Measurements from ENCODE around the gene ERC2.

Gene ERC2

GRCh38 chr3:56468184-56469106, at the start of gene ERC2:
Gene ERC2, minus strand, starts transcription at chr3:56468467.
- DNase-seq = no peak

- no peak for DNase-seq
Observed at GRCh38 chr3:56502738-56503137, 34.5 kb upstream of the ERC2 start.

DNA sequence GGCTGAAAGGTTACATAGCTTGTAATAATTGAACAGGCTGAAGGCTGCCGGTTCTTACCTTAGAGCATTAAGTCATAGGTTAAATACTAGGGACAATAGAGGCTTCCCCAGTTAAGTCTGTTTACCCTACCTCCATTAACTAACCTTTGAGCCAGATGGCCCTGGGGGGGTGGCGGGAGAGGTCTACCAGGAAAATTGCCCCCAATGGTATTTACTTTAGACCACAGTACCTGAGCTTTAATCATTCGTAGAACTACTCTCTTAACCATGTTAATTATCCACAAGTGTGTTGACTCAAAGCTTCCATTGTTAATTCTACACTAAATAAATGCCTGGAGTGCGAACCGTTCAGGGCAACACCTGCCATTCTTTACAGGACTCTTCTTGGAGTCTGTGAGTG, 28.1 kb upstream of the ERC2 start:
- peak; percentile 2 for DNase-seq

GRCh38 chr3:56494679-56495322, 26.5 kb upstream of the ERC2 start:
- DNase-seq = peak; percentile 36

DNA sequence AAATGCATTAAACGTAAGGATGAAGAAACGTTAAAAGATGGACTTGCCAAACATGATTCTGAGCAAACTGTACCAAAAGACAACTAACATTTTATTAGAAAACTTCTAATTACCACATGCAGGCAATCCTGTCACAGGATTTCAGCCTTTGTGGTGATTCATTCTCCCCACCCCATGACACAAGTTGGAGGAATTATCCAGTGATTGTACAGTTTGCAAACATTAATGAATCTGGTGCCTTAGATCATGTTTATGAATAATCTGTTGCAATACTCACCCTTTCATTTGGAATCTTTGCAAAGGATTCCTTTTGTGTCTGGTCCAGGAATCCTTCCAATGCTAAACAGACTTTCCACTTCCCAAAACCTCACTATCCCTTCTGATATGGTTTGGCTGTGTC, 23.3 kb upstream of the ERC2 start:
- no peak for DNase-seq

DNA sequence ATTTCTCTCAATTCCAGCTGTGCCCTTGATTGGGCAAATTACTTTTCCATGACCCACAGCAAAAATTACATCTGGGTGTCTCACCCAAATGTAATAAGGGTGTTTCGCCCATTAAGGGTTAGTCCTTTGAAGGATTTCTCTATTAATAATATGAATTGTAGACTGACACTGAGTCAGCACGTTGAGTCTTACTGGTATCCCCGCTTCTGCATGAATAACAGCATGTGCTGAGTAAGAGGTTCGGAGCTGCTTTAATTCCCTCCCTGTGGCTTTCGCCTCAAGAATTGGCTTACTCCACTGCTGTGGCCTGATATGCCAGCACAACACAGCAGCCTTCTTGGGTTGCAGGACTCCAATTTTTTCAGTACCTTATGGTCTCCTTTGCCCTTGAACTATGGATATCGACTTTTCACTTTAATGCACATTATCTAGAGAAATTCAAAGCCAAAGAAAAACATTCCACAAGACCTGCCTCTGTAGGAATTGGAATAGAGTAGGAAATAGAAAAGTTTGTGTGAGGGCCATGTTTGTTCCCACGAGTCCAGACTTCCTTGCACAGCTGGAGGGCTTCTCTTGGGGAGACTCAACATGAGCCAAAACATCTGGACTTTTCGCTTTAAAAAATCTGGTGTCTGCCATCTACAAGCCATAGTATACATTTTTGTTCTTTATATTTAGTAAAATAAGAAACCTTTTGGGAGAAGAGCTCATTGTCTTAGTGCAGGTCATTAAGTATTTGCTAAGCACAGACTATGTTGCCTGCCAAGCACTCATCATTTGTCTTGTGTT, 20.7 kb upstream of the ERC2 start:
- DNase-seq = no peak

DNA sequence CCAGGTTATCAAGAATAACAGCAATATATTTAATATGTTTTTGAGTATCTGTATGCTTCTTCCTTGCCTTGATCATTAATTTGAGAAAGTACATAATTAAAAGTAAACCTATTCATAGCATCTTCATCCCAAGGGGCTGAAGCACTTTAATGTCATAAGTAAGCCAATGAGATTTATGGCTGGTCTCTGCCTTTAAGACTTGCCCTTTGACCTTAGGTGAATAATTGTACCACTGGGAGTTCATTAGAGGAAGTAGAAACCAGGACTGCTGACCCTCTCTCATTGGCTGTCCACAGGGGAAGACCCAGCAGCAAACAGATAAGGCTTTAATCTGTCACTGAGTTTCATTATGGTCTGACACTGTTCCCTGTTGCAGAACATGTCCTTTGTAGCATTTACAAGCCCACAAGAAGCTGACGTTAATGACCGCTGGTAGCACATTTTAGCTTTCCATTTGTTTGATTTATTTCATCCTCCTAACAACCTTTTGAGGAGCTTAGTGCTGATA, 16.3 kb upstream of the ERC2 start:
- DNase-seq = no peak

DNA sequence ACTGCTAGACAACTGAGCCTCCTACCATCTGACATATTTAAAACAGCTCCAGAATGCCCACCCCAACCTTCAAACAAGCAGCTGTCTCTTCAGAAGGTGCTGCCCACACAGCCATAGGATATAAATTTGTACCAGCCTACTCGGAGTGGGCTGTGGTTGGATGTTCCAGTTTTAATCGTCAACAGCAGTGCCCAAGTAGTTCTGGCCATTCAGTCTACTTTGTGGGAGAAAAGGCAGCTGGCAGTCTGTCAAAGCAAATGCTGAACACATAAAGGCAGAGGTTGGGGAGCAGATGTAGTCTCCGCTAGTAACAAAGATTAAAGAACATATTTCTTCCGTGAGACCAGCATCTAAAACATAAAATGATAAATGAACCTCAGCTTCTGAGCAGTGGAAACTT, 15.9 kb upstream of the ERC2 start:
- DNase-seq = no peak

DNA sequence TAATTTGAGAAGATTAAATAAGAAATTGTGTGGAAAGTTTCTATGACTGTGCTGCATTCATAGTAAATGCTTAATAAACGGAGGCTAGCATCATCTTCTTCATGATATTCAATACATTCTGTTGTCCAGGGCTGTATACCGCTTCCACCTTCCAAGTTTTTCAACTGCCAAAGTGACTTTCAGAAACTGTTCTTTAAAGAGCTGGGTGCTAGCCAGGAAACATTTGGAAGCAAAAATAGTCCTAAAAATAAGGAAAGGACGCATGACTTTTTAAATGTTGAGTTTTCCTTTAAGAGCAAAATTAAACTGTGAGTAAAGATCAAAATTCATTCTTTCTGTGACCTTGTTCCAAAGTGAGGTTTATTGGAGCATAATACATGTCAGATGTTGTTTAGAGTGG, 9.4 kb upstream of the ERC2 start:
- DNase-seq = no peak

DNA sequence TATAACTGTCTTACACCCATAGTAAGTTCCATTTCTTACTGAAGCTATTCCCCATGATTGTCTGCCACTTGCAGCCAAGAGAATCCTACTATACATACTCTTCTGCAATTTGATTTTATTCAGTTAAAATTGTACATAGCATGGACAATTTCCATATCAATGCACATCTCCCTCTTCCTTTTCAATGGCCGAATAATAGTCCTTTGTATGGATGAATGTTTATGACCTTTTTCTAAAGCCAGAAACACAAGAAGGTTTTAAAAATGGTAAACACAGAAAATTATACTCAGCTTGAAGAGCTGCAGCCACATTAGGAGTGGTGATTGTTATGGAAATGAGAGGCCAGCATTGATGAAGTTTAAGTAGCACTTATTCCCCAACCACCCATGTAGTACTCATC, 8.5 kb upstream of the ERC2 start:
- DNase-seq = no peak

DNA sequence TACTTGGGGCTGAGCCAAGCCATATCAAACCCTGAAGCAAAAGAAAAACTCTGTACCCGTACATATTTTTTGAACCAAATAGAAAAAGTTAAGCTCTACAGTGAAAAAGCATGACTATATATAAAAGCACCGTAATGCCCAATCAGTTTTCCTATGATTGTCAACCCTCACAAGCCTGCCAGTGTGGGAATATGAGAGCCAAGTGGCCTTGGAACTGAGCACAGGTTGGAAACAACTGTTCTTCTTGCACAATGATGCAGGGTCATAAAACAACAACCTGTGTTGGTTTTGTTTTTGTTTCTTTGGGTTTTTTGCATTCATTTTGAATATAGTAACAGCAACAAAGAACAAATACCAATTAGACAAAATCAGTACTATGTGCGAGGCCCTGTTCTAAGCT, 3.5 kb upstream of the ERC2 start:
- DNase-seq = no peak

DNA sequence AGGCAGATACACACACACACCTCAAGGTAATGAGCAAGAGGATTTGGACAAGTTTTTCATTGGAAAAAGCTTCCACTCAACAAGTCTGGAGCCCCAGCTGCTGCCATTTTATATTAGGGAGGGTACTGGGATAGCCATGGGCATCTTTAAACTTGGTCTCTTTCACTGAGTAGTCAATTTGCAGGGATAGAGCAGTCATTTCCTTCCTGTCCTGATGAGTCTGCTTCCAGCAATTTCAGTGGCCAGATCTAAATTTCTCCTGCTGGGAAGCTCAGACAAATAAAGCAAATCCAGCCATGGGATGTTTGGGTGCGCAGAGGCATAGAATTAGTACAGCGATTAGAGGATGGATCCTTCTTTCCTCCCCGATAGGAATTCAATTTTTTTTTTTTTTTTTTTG, 874 bp upstream of the ERC2 start:
- DNase-seq = no peak

- no peak for DNase-seq
Observed at GRCh38 chr3:56467801-56468183, 475 bp downstream of the ERC2 start.

DNA sequence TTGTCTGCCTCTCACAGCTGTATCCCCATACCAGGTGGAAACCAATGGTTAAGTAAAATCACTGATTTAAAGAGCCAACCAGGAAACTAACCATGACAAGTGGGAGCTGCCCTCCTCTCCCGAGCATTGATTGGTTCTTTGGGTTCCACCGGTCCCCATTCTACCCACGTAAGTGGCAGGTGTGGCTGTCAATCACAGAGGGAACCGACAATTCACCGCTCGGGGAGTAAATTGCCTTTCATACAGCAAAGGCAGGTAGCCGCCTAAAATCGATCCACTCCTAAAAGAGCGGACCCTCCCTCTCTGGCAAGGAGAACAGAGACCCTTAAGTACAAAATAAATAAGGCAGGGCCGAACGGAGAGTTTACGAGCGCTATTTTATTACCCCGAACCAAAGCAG, 1.2 kb downstream of the ERC2 start:
- DNase-seq = peak; percentile 25

- no peak for DNase-seq
Observed at GRCh38 chr3:56459719-56460118, 8.5 kb downstream of the ERC2 start.

- no peak for DNase-seq
Observed at GRCh38 chr3:56459104-56459496, 9.2 kb downstream of the ERC2 start.

- no peak for DNase-seq
Observed at GRCh38 chr3:56458496-56459103, 9.7 kb downstream of the ERC2 start.

GRCh38 chr3:56456117-56456516, 12.2 kb downstream of the ERC2 start:
- no peak for DNase-seq

- DNase-seq = no peak
Observed at GRCh38 chr3:56453011-56453410, 15.3 kb downstream of the ERC2 start.

- DNase-seq = no peak
Observed at GRCh38 chr3:56452085-56452484, 16.2 kb downstream of the ERC2 start.

GRCh38 chr3:56443372-56443771, 24.9 kb downstream of the ERC2 start:
- DNase-seq = no peak

DNA sequence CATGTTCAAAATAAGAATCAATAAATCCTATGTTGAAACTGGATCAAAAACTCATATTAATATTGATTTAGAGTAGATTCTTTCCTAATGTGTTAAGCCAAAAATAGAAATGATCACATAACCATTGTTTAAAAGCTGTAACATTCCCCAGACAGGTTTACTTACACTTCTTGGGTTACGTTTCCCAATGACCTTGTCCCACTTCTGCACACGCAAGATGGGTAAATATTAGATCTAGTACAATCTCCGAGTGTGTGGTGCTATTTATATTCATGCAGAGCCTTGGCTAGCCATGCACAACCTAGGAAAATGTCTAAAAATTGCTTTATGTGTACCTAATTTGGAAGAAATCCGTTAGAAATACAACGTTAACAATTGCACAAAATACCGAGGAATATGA, 39.6 kb downstream of the ERC2 start:
- DNase-seq = no peak

GRCh38 chr3:56424885-56425284, 43.4 kb downstream of the ERC2 start:
- DNase-seq = no peak
